Measurements from ENCODE around the gene OXSM. TPM values are rescaled to one million over a fixed set of nuclear protein-coding genes. Genes with fewer than 3 reads are reported as not detected.

OXSM gene
- total RNA-seq, 1 donor from 2014 or later: not detected

GRCh38 chr3:25837038-25837437, 47.1 kb downstream of the OXSM start:
- Histone ChIP-seq H3K27me3 (no peaks in the 10 kb centered on the region), H3K4me1 (no peaks in the 10 kb centered on the region), H3K27ac (no peak overlapping the region), H3K9me3 (no peaks in the 10 kb centered on the region), H3K4me3 (no peak overlapping the region), H3K36me3 (no peaks in the 10 kb centered on the region)
- no peak for DNase-seq (ENCODE audit: low spot score in 2 of 2)
- intact Hi-C loops (cut with DNase I): no loop called here
- no peak for TF ChIP-seq CTCF (IDR thresholded peaks at IDR 0.05)

- no peak for DNase-seq (ENCODE audit: low spot score in 2 of 2)
- H3K4me3 ChIP-seq: no peak overlapping the region
- TF ChIP-seq CTCF (IDR thresholded peaks at IDR 0.05): no peak
- intact Hi-C loops (cut with DNase I): loop anchor here (5.0 kb wide), 1 partner anchor 872 kb away; no protein-coding TSS in a partner anchor
- no peaks in the 10 kb centered on the region for H3K9me3 ChIP-seq
- no peak overlapping the region for H3K27ac ChIP-seq
- no peaks in the 10 kb centered on the region for H3K4me1 ChIP-seq
- no peaks in the 10 kb centered on the region for H3K27me3 ChIP-seq
- no peaks in the 10 kb centered on the region for H3K36me3 ChIP-seq
These were observed 50.2 kb downstream of the OXSM start for GRCh38 chr3:25840099-25840498.

- Histone ChIP-seq H3K36me3 (no peaks in the 10 kb centered on the region), H3K4me3 (no peak overlapping the region), H3K27me3 (no peaks in the 10 kb centered on the region), H3K4me1 (no peaks in the 10 kb centered on the region), H3K9me3 (no peaks in the 10 kb centered on the region), H3K27ac (no peak overlapping the region)
- TF ChIP-seq CTCF (IDR thresholded peaks at IDR 0.05): peak in 2 of 3 experiments; percentile 13 to 42
- DNase-seq (ENCODE audit: low spot score in 2 of 2): no peak
- intact Hi-C loops (cut with DNase I): loop anchor here (5.0 kb wide), 1 partner anchor 869 kb away; no protein-coding TSS in a partner anchor
These were observed 53.4 kb downstream of the OXSM start for GRCh38 chr3:25843332-25843731.

Other genes with a start within 250 kb of the OXSM start
- gene TOP2B, start 125.2 kb upstream of the OXSM start, total RNA-seq: 20.0 TPM
- 16.3 TPM for gene NGLY1, start 6.6 kb upstream of the OXSM start, total RNA-seq

Data from ascending aorta (tissue), 2 donors.